HT-29 (cell line): ENCODE measurements around the gene KRTAP2-4. TPM values are rescaled to one million over a fixed set of nuclear protein-coding genes. Genes with fewer than 3 reads are reported as not detected.
"Not testable (repeated sequence)": the region's sequence is repeated elsewhere in the genome, so short reads cannot be mapped to it uniquely, and the experiment has no call there.

ENCODE experiments used
- DNase-seq: peaks from one replicate; pipeline ENCODE4 v3.0.0-alpha.2; 2015; ENCODE audit warnings: low spot score
- total RNA-seq: library from RNA; depleted of rRNA; stranded (reverse); fragments of >200 nt; shearing (Covaris generic); gene quantifications from 2 replicates; pipeline ENCODE4 v1.2.3, GENCODE V29; 2014; rRNA removed

Gene KRTAP2-4, protein sequence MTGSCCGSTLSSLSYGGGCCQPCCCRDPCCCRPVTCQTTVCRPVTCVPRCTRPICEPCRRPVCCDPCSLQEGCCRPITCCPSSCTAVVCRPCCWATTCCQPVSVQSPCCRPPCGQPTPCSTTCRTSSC
- not detected in 2 replicates for total RNA-seq

DNA sequence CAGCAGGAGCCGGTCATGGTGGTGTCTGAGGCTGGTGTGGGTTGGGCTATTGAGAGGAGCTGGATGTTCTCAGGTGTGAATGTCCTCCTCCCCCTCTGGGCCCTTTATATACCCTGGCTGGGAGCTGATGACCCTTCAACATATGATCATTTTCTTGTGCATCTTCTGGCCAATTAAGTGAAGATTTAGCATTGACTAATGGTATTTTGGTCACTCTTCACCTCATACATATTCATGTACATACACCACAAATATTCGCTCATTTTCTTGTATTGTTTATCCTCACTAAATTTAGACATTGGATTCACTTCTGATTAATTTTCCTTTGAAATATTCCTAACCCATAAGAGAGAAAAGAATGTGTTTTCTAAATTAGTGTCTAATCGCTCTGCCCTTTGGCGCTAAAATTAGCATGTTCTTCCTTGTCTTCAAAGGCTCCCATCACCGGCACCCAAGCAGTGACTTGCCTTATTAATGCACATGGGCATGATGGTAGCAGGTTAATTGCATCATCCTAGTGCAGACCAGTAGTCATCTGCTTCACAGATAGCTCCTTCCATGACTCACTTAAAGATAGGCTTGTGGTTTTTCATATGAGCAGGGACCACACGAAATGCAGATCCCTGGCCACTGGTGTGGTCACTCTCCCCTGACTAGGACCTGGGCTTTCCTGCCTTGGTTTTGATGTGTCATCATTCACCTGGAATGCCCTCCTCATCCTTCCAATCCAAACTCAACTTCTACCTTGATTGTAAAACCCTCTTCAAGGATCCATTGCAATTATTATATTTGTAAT is at the start of gene KRTAP2-4:
KRTAP2-4 (minus strand) TSS at position 51 of the 796 bp plus-strand sequence; CDS start at position 17, 34 bp downstream.
- DNase-seq: no peak

DNA sequence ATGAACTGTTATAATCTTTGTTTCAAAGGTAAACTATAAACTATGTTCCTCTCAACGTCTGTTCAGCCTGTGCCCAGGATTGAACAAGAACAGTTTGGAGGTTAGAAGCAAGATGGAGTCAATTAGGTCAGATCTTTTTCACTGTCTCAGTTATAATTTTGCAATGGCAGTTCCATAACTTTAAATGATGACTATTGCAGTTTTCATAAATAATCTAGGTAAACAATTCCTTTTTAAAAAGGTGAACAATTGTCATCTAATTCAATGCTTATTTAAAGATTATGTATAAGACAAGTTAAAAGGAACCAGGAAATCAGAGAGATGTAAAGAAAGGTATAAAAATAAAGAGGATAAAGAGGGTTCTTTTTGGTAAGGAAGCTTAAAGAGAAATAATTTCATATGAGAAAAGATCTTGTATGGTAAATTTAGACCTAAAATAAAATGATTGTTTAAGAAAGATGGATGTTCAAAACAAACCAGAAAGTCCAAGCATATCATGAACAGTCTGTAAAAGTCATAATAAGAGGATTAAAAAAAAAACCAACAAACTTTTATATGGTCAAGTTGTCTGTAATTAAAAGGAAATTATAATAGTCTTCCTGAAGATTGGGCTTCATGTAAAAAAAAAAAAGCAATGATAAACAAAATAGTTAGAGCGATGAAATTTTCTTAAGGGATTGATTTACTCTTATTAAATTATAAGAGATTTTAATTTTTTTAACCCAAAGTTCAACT is 45.6 kb upstream of the KRTAP2-4 start:
- DNase-seq: no peak

DNA sequence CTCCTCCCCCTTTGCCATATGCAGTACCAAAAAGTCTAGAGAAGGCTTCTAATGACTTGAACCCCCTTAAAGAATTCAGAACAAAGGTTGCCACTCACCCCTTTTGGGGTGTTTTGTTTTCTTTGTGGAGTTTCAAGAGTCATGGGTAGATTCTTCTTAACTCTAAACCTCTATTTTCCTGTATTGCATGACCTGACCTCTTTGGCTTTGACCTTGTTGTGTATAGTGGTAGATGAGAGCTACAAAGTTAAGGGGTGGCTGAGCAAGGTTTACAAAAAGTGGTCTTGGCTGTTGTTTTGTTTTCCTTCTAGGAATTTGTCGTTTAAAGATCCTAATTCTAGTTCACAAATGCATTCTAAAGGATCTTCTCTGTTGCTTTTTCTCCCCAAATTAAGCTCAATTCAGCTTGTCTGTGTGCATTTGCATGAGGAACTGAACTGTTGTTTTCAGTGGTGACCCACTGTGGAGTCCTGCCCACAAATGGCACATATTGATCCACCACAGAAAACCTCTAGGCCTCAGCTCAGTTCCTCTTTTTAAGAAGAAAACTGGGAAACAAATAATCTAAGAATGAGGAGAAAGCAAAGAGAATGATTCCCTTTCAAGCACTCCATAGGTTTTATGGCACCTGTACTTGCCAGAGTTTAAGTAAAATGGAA is 43.2 kb upstream of the KRTAP2-4 start:
- not testable (repeated sequence) for DNase-seq

DNA sequence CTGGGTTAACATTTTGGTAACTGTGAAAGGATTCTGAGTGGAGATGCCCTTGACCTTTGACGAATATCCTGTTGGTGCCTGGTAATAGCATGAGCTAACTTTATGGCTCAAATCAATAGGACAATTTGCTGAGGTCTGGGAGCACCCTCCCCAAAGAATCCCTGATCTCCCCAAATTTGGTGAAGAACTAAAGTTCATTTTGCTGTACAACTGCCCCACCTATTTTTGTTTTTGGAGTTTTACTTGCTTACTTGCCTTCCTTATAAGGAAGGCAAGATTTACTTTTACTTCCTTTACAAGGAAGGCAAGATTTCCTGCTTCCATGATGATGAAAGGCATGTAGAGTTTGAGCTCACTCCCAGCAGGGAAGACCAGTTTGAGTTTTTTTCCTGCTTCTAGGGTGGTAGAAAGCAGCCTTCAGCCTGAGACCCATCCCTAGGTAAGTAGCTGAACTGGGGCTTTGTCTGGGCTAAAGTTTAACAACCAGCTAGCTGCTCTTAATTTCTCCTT is 42.3 kb upstream of the KRTAP2-4 start:
- no peak for DNase-seq

DNA sequence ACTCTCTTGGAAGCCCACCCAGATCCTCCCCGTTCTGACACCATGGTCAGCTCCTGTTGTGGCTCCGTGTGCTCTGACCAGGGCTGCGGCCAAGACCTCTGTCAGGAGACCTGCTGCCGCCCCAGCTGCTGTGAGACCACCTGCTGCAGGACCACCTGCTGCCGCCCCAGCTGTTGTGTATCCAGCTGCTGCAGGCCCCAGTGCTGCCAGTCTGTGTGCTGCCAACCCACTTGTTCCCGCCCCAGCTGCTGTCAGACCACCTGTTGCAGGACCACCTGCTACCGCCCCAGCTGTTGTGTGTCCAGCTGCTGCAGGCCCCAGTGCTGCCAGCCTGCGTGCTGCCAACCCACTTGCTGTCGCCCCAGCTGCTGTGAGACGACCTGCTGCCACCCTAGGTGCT is 39.7 kb upstream of the KRTAP2-4 start, which contains the start of gene KRTAP4-9:
KRTAP4-9 (plus strand) TSS at position 43 of the 400 bp plus-strand sequence; CDS start at position 43, 0 bp downstream.
- DNase-seq: not testable (repeated sequence)

DNA sequence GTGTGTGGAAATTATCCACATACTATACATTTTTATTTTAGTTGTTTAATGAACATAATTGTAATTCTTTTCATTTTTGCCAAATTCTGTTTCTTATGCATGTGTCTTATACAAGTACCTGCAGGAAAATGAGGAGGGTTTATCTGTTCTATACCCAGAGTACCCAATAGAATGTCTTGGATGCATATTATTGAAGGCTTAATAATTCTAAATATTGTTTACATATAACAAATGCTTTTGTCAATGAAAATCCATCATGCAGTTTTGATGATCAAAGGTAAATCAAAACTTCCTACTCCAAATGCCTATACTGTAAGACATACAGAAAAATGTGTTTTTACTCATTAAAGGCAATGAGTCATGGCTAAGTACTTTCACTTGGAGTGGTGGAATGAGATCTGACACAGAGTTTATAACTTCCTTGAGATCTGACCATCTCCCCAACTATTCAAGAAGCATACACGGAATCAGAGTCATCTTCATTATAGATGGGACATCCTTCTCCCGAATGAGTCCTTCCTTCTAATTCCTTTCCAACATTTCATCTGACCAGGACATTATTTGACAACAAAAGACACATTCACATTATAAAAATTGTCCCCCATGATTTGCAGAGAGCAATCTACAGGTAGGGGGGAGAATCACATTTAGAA is 38.8 kb upstream of the KRTAP2-4 start:
- not testable (repeated sequence) for DNase-seq

DNA sequence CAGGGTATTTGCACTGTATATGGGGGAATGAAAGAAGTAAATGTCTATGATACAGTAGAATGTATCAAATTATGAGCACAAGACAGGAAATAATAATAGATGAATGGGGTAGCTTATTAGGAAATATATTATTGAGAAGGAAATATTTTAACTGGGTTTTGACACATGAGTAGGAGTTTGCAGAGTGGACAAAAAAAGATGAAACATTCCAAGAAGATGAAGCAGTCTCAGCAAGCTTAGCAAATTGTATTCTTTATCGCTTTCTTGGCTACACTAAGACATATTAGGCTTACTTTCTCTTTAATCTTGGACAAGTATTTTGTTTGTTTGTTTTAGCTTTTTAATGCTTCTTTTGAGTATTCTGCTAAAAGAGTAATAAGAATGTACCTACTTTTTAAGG is 38.2 kb upstream of the KRTAP2-4 start:
- DNase-seq: no peak

DNA sequence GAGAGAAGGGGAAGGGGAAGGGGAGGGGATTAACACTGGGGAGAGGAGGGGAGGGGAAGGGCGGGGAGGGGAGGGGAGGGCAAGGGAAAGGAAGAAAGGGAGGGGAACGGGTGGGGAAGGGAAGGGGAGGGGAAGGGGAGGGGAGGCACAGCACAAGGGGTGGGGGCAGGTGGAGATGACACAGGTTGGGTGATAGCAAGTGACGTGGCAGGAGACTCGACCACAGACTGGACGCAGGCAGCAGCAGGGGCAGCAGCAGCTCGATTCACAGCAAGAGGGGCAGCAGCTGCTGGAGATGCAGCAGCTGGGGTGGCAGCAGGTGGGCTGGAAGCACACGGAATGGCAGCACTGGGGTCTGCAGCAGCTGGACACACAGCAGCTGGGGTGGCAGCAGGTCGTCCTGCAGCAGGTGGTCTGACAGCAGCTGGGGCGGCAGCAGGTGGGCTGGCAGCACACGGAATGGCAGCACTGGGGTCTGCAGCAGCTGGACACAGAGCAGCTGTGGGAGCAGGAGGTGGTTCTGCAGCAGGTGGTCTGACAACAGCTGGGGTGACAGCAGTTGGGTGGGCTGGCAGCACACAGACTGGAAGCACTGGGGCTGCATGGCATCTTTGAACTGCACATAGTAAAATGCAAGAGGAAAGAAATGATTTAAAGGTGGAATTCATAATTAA is 36.0 kb upstream of the KRTAP2-4 start, which contains the start of gene KRTAP4-16:
KRTAP4-16 (minus strand) TSS at position 624 of the 674 bp plus-strand sequence; CDS start at position 624, 0 bp downstream.
- no peak for DNase-seq

DNA sequence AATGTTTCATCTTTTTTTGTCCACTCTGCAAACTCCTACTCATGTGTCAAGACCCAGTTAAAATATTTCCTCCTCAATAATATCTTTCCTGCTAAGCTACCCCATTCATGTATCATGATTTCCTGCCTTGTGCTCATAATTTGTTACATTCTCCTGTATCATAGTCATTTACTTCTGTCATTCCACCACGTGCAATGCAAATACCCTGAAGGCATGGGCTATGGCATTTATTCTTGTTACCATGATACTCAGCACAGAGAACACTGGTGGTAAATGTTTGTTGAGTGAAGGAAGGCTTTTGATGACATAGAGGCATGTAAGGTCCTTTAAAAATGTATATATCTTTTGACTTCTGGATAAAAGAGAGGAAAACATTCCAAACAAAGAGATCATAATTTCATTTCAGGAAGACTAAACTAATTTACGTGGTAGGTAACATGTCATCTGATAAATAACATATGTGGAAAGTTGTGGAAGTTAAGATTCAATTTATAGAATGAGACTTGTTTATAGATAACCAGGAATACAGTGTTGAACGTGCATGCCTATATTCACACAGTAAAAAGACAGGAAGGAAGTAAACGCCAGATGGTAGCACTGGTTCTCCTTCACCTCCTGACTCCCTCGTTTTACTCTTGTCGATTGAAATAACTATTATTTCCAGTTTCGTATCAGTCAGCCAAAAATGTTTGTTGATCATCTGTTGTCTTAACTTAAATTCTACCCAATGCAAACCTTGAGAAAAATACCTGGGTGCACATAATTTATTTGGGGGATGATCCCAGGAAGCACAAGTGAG is 34.2 kb upstream of the KRTAP2-4 start:
- not testable (repeated sequence) for DNase-seq

DNA sequence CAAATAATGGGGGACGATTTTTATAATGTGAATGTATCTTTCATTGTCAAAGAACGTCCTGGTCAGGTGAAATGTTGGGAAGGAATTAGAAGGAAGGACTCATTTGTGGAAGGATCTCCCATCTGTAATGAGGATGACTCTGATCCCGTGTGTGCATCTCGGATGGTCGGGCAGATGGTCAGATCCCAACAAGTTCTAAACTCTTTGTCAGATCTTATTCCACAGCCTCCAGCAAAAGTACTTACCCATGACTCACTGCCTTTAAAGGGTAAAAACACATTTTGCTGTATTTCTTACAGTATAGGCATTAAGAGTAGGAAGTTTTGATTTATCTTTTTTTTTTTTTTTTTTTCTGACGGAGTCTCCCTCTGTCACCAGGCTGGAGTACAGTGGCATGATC is 32.8 kb upstream of the KRTAP2-4 start:
- no peak for DNase-seq

DNA sequence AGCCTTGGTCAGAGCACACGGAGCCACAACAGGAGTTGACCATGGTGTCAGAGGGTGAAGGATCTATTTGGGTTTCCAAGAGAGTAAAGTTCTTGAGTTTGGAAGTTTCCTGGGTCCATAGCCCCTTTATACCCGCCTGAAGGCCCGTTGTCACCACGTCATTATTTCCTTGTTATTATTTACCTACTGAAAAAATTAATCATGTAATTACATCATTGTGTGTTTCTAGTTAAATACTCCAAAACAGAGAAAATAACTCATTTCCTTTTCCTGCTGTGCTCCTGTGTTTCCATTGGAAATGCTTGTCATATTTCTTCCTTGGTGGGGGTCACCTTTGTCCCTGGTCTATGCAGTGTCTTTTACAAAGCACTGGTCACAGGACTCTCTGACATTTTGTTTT is 32.4 kb upstream of the KRTAP2-4 start, which contains the start of gene KRTAP4-8:
KRTAP4-8 (minus strand) TSS at position 101 of the 400 bp plus-strand sequence; CDS start at position 43, 58 bp downstream.
- no peak for DNase-seq

DNA sequence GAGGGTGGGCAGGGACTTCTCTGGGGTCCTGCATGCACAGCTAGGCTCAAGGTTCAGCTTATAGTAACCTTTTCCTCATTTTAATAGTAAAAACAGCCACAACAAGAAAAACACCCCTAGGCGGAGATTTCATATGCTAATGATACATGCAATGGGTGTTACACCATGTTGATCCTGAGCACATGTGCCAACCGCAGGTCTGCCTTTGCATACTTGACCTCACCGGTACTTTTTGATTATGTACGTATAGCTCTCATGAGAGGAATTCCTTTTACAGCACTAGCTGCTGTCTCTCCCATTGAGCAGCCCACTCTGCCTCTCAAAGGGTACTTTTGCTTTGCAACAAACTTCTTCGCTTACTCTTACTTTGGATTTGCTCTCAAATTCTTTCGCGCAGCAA is 30.4 kb upstream of the KRTAP2-4 start:
- DNase-seq: no peak

DNA sequence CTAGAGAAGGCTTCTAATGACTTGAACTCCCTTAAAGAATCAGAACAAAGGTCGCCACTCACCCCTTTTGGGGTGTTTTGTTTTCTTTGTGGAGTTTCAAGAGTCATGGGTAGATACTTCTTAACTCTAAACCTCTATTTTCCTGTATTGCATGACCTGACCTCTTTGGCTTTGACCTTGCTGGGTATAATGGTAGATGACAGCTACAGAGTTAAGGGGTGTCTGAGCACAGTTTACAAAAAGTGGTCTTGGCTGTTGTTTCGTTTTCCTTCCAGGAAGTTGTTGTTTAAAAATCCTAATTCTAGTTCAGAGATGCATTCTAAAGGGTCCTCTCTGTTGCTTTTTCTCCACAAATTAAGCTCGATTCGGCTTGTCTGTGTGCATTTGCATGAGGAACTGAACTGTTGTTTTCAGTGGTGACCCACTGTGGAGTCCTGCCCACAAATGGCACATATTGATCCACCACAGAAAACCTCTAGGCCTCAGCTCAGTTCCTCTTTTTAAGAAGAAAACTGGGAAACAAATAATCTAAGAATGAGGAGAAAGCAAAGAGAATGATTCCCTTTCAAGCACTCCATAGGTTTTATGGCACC is 23.2 kb upstream of the KRTAP2-4 start:
- not testable (repeated sequence) for DNase-seq

DNA sequence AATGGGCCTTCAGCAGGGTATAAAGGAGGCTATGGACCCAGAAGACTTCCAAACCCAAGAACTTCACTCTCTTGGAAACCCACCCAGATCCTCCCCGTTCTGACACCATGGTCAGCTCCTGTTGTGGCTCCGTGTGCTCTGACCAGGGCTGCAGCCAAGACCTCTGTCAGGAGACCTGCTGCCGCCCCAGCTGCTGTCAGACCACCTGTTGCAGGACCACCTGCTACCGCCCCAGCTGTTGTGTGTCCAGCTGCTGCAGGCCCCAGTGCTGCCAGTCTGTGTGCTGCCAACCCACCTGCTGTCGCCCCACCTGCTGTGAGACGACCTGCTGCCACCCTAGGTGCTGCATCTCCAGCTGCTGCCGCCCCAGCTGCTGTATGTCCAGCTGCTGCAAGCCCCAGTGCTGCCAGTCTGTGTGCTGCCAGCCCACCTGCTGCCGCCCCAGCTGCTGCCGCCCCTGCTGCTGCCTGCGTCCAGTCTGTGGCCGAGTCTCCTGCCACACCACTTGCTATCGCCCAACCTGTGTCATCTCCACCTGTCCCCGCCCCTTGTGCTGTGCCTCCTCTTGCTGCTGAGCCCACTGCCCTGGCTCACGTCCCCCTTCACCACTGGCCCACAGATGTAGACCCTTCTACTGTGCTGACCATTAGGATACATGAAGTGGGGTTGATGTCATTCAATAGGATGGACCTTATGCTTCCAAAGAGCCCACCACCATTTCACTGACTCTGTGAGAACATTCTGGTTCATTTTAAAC is 18.6 kb upstream of the KRTAP2-4 start, which contains the start of gene KRTAP4-7:
KRTAP4-7 (plus strand) TSS at position 51 of the 757 bp plus-strand sequence; CDS start at position 108, 57 bp downstream.
- not testable (repeated sequence) for DNase-seq

DNA sequence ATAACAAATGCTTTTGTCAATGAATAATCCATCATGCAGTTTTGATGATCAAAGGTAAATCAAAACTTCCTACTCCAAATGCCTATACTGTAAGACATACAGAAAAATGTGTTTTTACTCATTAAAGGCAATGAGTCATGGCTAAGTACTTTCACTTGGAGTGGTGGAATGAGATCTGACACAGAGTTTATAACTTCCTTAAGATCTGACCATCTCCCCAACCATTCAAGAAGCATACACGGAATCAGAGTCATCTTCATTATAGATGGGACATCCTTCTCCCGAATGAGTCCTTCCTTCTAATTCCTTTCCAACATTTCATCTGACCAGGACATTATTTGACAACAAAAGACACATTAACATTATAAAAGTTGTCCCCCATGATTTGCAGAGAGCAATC is 17.7 kb upstream of the KRTAP2-4 start:
- peak; percentile 15 for DNase-seq

DNA sequence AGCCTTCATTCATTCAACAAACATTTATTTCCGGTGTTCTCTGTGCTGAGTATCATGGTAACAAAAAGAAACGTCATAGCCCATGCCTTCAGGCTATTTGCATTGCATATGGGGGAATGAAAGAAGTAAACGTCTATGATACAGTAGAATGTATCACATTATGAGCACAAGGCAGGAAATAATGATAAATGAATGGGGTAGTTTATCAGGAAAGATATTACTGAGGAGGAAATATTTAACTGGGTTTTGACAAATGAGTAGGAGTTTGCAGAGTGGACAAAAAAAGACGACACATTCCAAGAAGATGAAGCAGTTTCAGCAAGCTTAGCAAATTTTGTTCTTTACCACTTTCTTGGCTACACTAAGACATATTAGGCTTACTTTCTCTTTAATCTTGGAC is 16.9 kb upstream of the KRTAP2-4 start:
- DNase-seq: no peak

DNA sequence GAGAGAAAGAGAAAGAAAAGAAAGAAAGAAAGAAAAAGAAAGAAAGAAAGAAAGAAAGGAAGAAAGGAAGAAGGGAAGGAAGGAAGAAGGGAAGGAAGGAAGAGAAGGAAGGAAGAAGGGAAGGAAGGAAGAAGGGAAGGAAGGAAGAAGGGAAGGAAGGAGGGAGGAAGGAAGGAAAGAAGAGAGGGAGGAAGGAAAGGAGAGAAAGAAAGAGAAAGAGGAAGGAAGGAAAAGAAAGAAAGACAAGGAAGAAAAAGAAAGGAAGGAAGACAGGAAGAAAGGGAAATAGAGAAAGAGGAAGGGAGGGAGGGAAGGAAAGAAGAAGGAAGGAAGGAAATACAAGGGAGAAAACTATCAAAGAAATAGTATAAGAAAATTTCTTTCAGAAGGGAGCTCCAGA is 11.1 kb upstream of the KRTAP2-4 start:
- no peak for DNase-seq

DNA sequence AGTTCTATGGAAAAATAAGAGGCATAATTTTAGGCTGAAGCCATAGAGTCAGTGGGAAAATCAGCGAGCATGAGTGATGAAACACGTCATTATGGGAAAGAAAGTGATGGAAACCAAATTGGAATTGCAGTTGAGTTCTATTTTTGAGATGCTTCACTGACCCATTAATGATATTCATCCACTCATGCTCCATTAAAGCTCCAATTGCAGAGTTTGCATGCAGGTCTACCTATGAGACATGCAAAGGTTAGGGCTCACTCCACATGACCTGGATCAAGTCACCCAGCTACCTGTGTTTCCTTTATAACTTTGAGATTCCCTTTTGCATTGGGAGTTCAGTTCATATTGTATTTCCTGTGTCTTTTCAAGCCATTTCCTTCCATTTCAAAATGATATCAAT is 8.0 kb upstream of the KRTAP2-4 start:
- DNase-seq: no peak
